Activated B cell treated with CpG ODN at 0.5 μM for 24 hours (primary cell): ENCODE results near the gene TRPM5. TPM values are rescaled to one million over a fixed set of nuclear protein-coding genes. Genes with fewer than 3 reads are reported as not detected.

ENCODE experiments used
- ATAC-seq: fragments of 200-7000 bp; cut with Tn5 transposase; one replicate; pipeline ENCODE4 v1.10.0; 2021; ENCODE audit warnings: low read depth, mild to moderate bottlenecking, moderate library complexity
- CTCF ChIA-PET: fragments of 350-600 bp; sonication (Branson Sonifier 250); formaldehyde crosslinking; loops from one replicate; lab custom pipeline; 2021; ENCODE audit warnings: antibody characterized with exemption; lab: Charles Lee
- POLR2A ChIA-PET: fragments of 350-600 bp; sonication (Branson Sonifier 250); formaldehyde crosslinking; loops from one replicate; lab custom pipeline; 2021; ENCODE audit warnings: antibody characterized with exemption; lab: Charles Lee
- DNase-seq: peaks from one replicate; pipeline ENCODE4 v3.0.0; 2022
- H3K27ac Mint-ChIP-seq: one replicate; pipeline ENCODE4 v1.8.0; 2020; ENCODE audit warnings: mixed read lengths
- H3K27me3 Mint-ChIP-seq: one replicate; pipeline ENCODE4 v1.8.0; 2021; ENCODE audit warnings: mixed read lengths
- H3K36me3 Mint-ChIP-seq: one replicate; pipeline ENCODE4 v1.8.0; 2021; ENCODE audit warnings: low read depth, mixed read lengths
- H3K4me1 Mint-ChIP-seq: one replicate; pipeline ENCODE4 v1.8.0; 2021; ENCODE audit warnings: mixed read lengths
- H3K4me3 Mint-ChIP-seq: one replicate; pipeline ENCODE4 v1.8.0; 2020; ENCODE audit warnings: mild to moderate bottlenecking, mixed read lengths
- H3K9me3 Mint-ChIP-seq: one replicate; pipeline ENCODE4 v1.8.0; 2020; ENCODE audit warnings: mixed read lengths
- intact Hi-C: fragments of 100-400 bp; cut with micrococcal nuclease; formaldehyde crosslinking; loops from one replicate; pipeline ENCODE4 v1.15.1; 2024
- total RNA-seq: library from RNA; stranded (reverse); gene quantifications from 2 replicates; pipeline ENCODE4 v1.2.3, GENCODE V29; 2022
- TF ChIP-seq, protein P1 (sequence below): fragments of 200-600 bp; IDR thresholded peaks from one replicate; pipeline ENCODE4 v1.8.0; 2022; ENCODE audit warnings: antibody characterized with exemption, mild to moderate bottlenecking

TRPM5 gene
- total RNA-seq, 1 donor from 2014 or later: not detected

- DNase-seq (peak; percentile 0), ATAC-seq (no peak)
- intact Hi-C loops: no loop called here
- TF ChIP-seq, protein P1, sequence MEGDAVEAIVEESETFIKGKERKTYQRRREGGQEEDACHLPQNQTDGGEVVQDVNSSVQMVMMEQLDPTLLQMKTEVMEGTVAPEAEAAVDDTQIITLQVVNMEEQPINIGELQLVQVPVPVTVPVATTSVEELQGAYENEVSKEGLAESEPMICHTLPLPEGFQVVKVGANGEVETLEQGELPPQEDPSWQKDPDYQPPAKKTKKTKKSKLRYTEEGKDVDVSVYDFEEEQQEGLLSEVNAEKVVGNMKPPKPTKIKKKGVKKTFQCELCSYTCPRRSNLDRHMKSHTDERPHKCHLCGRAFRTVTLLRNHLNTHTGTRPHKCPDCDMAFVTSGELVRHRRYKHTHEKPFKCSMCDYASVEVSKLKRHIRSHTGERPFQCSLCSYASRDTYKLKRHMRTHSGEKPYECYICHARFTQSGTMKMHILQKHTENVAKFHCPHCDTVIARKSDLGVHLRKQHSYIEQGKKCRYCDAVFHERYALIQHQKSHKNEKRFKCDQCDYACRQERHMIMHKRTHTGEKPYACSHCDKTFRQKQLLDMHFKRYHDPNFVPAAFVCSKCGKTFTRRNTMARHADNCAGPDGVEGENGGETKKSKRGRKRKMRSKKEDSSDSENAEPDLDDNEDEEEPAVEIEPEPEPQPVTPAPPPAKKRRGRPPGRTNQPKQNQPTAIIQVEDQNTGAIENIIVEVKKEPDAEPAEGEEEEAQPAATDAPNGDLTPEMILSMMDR: no peak
- H3K9me3 Mint-ChIP-seq: peaks cover 2% of the 10 kb centered on the region
- ChIA-PET POLR2A (no interaction called here), CTCF (no interaction called here)
- H3K4me3 Mint-ChIP-seq: no peak overlapping the region
- H3K4me1 Mint-ChIP-seq: peaks cover 20% of the 10 kb centered on the region
- H3K36me3 Mint-ChIP-seq: peaks cover 12% of the 10 kb centered on the region
- no peaks in the 10 kb centered on the region for H3K27me3 Mint-ChIP-seq
- no peak overlapping the region for H3K27ac Mint-ChIP-seq
These were observed 7.6 kb upstream of the TRPM5 start for GRCh38 chr11:2451916-2452315.

DNA sequence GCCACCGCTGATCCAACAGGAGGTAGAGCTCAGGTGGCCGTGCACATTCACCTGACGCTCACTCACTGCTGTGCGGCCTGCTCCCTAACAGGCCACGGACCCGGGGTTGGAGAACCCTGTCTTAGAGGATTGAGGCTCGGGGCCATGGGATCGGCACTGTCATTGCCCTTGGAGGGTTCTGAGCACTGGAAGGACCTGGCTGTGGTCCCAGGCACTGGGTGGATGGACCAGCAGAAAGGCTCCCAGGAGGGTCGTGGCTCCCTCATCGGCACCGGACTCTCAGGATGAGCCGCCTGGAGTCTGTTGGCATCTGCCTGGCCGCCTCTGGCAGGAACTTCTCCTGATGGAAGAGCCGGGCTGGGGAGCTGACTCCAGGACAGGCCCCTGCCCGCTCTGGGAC lies 7.0 kb upstream of the TRPM5 start:
- intact Hi-C loops: no loop called here
- no peak for ATAC-seq
- TF ChIP-seq, protein P1: no peak
- ChIA-PET CTCF (no interaction called here), POLR2A (no interaction called here)
- DNase-seq: peak; percentile 9
- no peak overlapping the region for H3K4me3 Mint-ChIP-seq
- peaks cover 2% of the 10 kb centered on the region for H3K9me3 Mint-ChIP-seq
- no peaks in the 10 kb centered on the region for H3K27me3 Mint-ChIP-seq
- no peak overlapping the region for H3K27ac Mint-ChIP-seq
- H3K36me3 Mint-ChIP-seq: peaks cover 12% of the 10 kb centered on the region
- H3K4me1 Mint-ChIP-seq: peaks cover 26% of the 10 kb centered on the region

DNA sequence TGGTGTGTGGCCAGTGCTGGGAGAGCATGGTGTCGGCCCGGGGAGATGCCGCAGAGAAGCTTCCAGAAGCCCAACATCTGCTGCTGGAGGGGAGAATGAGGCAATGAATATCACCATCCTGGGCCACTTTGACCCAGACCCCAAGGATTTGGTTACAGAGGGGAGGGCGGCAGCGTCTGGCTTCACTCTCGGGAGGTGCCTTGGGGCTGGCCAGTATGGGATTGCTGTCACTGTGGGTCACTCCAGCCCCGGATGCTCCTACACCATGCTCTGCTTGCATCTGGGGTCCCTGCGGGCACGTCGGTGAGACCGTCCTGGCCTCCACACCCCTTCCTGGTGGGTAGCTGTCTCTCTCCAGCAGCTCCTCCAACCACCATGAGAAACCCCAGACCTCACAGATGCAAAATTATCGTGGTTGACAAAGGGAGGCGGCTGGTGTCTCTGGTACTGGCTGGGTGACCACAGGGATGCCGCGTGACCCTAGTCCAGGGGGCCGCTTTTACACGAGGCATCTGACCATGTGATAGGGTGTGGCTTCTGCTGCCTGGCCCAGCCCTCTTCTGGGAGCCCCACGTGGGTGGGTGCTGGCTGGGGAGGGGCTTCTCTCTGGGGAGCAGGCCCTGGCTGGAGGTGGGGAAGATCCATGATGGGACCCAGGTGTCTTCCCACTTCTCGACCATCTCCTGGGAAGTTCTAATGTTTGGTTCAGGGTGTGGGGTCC lies 6.2 kb upstream of the TRPM5 start:
- peaks cover 2% of the 10 kb centered on the region for H3K9me3 Mint-ChIP-seq
- H3K36me3 Mint-ChIP-seq: peaks cover 12% of the 10 kb centered on the region

GRCh38 chr11:2449548-2450320 lies 5.4 kb upstream of the TRPM5 start:
- Mint-ChIP-seq H3K4me3 (no peak overlapping the region), H3K27me3 (no peaks in the 10 kb centered on the region), H3K27ac (no peak overlapping the region), H3K9me3 (no peaks in the 10 kb centered on the region), H3K36me3 (peaks cover 12% of the 10 kb centered on the region), H3K4me1 (peaks cover 38% of the 10 kb centered on the region)
- TF ChIP-seq, protein P1: no peak
- no peak for DNase-seq
- POLR2A ChIA-PET: no interaction called here
- CTCF ChIA-PET: no interaction called here
- intact Hi-C loops: loop anchor here (10.0 kb wide), 1 partner anchor 545 kb away; the partner anchor contains the start of gene NAP1L4
- no peak for ATAC-seq

More for the DNA sequence above, 6.2 kb upstream of the TRPM5 start:
- no peak for ATAC-seq
- TF ChIP-seq, protein P1: no peak
- no peak for DNase-seq
- no peak overlapping the region for H3K4me3 Mint-ChIP-seq
- intact Hi-C loops: no loop called here
- ChIA-PET CTCF (no interaction called here), POLR2A (no interaction called here)
- H3K27ac Mint-ChIP-seq: no peak overlapping the region
- H3K27me3 Mint-ChIP-seq: no peaks in the 10 kb centered on the region
- peaks cover 34% of the 10 kb centered on the region for H3K4me1 Mint-ChIP-seq
